ENCODE measurements around the gene GATA2.

GATA2 gene

GRCh38 chr3:128492671-128493569 lies at the start of gene GATA2:
GATA2 (minus strand) TSS chr3:128493201; CDS start chr3:128487031, 6,170 bp downstream.
- in situ Hi-C loops (cut with MboI; ENCODE audit: low sequenced_read_pairs): no loop called here

- in situ Hi-C loops (cut with MboI; ENCODE audit: low sequenced_read_pairs): no loop called here
Observed at GRCh38 chr3:128541246-128541645, 48.2 kb upstream of the GATA2 start.

- in situ Hi-C loops (cut with MboI; ENCODE audit: low sequenced_read_pairs): no loop called here
Observed at GRCh38 chr3:128539376-128539775, 46.4 kb upstream of the GATA2 start.

- in situ Hi-C loops (cut with MboI; ENCODE audit: low sequenced_read_pairs): no loop called here
Observed at GRCh38 chr3:128537091-128537703, 44.2 kb upstream of the GATA2 start.

GRCh38 chr3:128532012-128532983 lies 39.3 kb upstream of the GATA2 start:
- in situ Hi-C loops (cut with MboI; ENCODE audit: low sequenced_read_pairs): no loop called here

DNA sequence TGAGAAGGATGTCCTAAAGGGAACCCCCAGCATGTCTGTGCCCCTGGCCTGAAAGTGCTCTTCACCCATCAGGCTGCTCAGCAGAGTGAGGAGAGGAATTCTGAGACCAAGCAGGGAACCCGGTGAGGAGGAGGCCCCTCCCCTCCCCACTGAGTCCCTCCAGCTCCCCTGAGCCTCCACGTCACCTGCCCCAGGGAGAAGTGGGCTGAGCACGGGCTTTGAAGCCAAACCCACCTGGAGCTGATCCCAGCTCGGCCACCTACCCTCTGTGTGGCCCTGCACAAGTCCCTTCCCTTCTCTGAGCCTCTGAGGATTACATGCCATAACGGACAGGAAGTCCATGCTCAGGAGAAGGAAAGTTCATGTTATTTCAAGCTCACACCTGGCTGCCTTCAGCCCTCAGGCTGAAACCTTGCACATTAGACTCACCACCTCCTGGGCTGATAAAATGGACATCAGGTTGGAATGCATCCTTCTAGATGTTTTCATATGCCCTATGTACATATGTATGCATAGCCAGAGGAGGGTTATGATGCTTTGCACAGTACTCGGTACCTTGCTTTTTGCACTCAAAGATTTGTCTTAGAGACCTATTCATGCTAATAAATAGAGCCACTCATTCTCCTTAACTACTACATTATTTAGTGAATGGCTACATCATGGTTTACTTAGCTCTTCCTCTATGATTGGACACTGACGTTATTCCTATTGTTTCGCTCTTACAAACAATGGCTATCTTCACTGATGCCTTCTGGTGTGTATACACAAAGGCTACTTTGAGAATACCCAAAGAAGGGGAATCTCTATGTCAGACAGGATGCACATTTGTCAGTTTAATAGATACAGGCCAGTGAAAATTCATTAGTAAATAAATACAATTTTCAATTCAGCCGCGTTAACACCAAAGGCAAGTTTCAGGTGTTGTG lies 31.6 kb upstream of the GATA2 start:
- in situ Hi-C loops (cut with MboI; ENCODE audit: low sequenced_read_pairs): no loop called here

- in situ Hi-C loops (cut with MboI; ENCODE audit: low sequenced_read_pairs): no loop called here
Observed at GRCh38 chr3:128523591-128523990, 30.6 kb upstream of the GATA2 start.

GRCh38 chr3:128521715-128522114 lies 28.7 kb upstream of the GATA2 start:
- in situ Hi-C loops (cut with MboI; ENCODE audit: low sequenced_read_pairs): no loop called here

- in situ Hi-C loops (cut with MboI; ENCODE audit: low sequenced_read_pairs): no loop called here
Observed at GRCh38 chr3:128518587-128519490, 25.8 kb upstream of the GATA2 start.

- in situ Hi-C loops (cut with MboI; ENCODE audit: low sequenced_read_pairs): no loop called here
Observed at GRCh38 chr3:128517648-128518047, 24.6 kb upstream of the GATA2 start.

DNA sequence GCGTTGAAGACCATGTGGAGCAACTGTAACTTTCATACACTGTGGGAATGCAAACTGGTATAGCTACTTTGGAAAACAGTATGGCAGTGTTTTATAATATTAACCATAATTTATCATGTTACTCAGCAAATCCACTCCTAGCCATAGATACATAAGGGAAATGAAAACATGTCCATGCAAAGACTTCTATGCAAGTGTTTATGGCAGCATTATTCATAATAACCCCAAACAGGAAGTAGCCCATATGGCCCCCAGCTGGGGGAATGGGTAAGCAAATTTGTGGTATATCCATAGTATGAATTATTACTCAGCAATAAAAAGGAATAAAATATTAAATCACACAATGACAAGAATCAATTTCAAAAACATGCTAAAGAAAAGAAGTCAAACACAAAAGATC lies 23.0 kb upstream of the GATA2 start:
- in situ Hi-C loops (cut with MboI; ENCODE audit: low sequenced_read_pairs): no loop called here

GRCh38 chr3:128508852-128509251 lies 15.9 kb upstream of the GATA2 start:
- in situ Hi-C loops (cut with MboI; ENCODE audit: low sequenced_read_pairs): no loop called here

DNA sequence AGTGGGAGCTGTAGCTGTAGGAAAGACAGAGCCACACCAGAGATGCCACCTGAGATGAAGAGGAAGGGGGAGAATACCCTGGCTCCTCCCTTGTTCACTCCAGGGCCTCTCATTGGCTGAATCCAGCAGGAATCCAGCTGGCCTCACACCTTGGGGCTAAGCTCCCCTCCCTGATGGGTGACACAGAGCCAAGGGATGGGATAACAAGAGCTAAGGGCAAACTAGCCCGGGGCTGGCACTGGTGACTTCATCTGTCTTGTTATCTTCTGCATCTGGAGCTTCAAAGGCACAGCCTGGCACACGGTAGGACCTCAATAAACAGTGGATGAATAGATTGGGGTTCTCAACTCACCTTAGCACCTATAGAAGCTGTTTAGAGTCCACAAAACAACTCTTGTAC lies 13.8 kb upstream of the GATA2 start:
- in situ Hi-C loops (cut with MboI; ENCODE audit: low sequenced_read_pairs): no loop called here

DNA sequence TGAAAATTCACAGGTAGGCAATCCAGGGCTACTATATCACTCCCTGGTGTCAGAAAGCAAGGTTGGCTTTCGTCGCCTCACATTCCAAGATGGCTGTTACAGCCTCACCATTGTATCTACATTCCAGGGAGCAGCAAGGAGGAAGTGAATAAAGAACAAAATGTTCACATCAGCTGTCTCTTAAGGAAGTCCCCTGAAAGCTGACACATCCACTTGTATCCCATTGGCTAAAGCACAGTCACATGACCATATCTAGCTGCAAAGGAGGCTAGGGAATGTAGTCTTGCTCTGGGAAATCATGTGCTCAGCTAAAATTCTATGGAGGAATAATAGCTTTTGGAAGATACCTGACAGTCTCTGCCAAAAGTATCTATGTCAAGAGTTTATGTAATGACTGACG lies 12.8 kb upstream of the GATA2 start:
- in situ Hi-C loops (cut with MboI; ENCODE audit: low sequenced_read_pairs): no loop called here

- in situ Hi-C loops (cut with MboI; ENCODE audit: low sequenced_read_pairs): no loop called here
Observed at GRCh38 chr3:128504963-128505730, 12.1 kb upstream of the GATA2 start.

GRCh38 chr3:128504533-128504915 lies 11.5 kb upstream of the GATA2 start:
- in situ Hi-C loops (cut with MboI; ENCODE audit: low sequenced_read_pairs): no loop called here

DNA sequence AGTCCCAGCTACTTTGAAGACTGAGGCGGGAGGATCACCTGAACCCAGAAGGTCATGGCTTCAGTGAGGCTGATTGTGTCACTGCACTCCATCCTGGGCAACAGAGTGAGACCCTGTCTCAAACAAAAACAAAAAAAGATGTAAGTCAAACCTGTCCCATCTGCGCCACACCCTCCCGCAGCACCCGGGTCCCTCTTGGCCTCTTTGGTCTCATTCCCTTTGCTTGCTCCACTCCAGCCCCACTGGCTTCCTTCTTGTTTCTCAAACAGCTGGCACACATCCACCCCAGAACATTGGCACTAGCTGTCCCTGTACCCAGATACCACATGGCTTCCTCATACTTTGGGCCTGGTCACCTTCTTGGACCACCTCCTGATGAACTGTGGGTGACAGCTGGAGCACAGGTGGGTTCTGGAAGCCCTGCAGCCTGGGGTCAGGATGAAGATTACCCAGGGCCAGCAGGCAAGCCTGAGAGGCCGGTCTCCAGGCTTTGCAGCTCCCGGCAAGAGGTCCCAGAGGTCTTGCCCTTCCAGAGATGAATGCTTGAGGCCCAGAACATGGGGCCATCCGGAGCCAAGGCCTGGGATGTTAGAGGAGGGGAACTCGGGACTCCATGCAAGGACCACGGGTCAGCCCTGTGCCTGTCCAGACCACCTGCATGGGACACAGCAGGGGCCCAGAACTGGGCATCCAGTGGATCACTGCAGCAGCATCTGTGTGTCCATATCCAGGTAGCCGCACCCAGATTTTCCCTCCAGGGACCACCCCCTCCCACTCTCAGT lies 10.9 kb upstream of the GATA2 start:
- in situ Hi-C loops (cut with MboI; ENCODE audit: low sequenced_read_pairs): no loop called here
